ENCODE data around the gene NARF.
"Not testable (repeated sequence)": the region's sequence is repeated elsewhere in the genome, so short reads cannot be mapped to it uniquely, and the experiment has no call there.

DNA sequence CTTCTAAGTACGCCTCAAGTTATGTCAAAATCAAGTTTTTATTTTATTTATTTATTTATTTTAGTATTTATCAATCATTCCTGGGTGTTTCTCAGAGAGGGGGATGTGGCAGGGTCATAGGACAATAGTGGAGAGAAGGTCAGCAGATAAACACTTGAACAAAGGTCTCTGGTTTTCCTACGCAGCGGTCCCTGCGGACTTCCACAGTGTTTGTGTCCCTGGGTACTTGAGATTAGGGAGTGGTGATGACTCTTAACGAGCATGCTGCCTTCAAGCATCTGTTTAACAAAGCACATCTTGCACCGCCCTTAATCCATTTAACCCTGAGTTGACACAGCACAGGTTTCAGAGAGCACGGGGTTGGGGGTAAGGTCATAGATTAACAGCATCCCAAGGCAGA lies 5.4 kb upstream of the NARF start:
- not testable (repeated sequence) for TF ChIP-seq POLR2AphosphoS5 (IDR thresholded peaks at IDR 0.05; ENCODE audit: low read depth, low read length); SP2 (IDR thresholded peaks at IDR 0.05; ENCODE audit: low read length); GTF2F1 (IDR thresholded peaks at IDR 0.05; ENCODE audit: borderline replicate concordance, low read depth, low read length); POLR2A (IDR thresholded peaks at IDR 0.05; ENCODE audit: control extremely low read depth in 1 of 2, low read depth in 2 of 2, low read length in 2 of 2); TEAD4 (IDR thresholded peaks at IDR 0.05; ENCODE audit: low read depth, low read length); JUN (IDR thresholded peaks at IDR 0.05; ENCODE audit: low read depth, low read length)
